Vagina (tissue), 2 donors: ENCODE data around the gene NFAM1.

Source experiments
- CTCF ChIP-seq, 3 experiments: fragments of 450-650 bp in 2 of 3; fragments of 200-600 bp in 1 of 3; sonication (generic) in 1 of 3; IDR thresholded peaks; one replicate each; pipeline ENCODE4 v1.5.1; 2017 to 2019; ENCODE audit warnings: antibody characterized with exemption in 3 of 3, mild to moderate bottlenecking in 2 of 3, moderate library complexity in 2 of 3
- POLR2A ChIP-seq, 2 donors: fragments of 450-650 bp; IDR thresholded peaks; one replicate each; pipeline ENCODE4 v1.6.1; 2017; ENCODE audit warnings: antibody characterized with exemption in 2 of 2, mild to moderate bottlenecking in 2 of 2, moderate library complexity in 2 of 2

- TF ChIP-seq CTCF (IDR thresholded peaks at IDR 0.05) (no peak), POLR2A (IDR thresholded peaks at IDR 0.05) (no peak)
Measured at GRCh38 chr22:42340150-42340549, 92.1 kb downstream of the NFAM1 start.
